Osteocyte (in vitro differentiated cells): ENCODE data around the gene FAM78B. TPM values are rescaled to one million over a fixed set of nuclear protein-coding genes. Genes with fewer than 3 reads are reported as not detected.

ENCODE experiments used
- DNase-seq: peaks from one replicate; pipeline ENCODE4 v3.0.0; 2021; ENCODE audit warnings: mixed read lengths; ENCODE audit not compliant: unreplicated experiment; ENCODE audit errors: extremely low spot score
- H3K27ac Mint-ChIP-seq: one replicate; pipeline ENCODE4 v1.8.0; 2021; ENCODE audit warnings: mild to moderate bottlenecking, mixed read lengths; ENCODE audit not compliant: unreplicated experiment
- H3K27me3 Mint-ChIP-seq: one replicate; pipeline ENCODE4 v1.8.0; 2021; ENCODE audit warnings: mixed read lengths; ENCODE audit not compliant: unreplicated experiment
- H3K36me3 Mint-ChIP-seq: one replicate; pipeline ENCODE4 v1.8.0; 2021; ENCODE audit warnings: mixed read lengths; ENCODE audit not compliant: unreplicated experiment
- H3K4me1 Mint-ChIP-seq: one replicate; pipeline ENCODE4 v1.8.0; 2021; ENCODE audit warnings: mixed read lengths; ENCODE audit not compliant: unreplicated experiment
- H3K4me3 Mint-ChIP-seq: one replicate; pipeline ENCODE4 v1.8.0; 2021; ENCODE audit warnings: mild to moderate bottlenecking, moderate library complexity, mixed read lengths; ENCODE audit not compliant: unreplicated experiment
- H3K9me3 Mint-ChIP-seq: one replicate; pipeline ENCODE4 v1.8.0; 2021; ENCODE audit warnings: mixed read lengths; ENCODE audit not compliant: unreplicated experiment
- CTCF ChIP-seq: fragments of 200-600 bp; sonication (generic); IDR thresholded peaks from 2 replicates; pipeline ENCODE4 v1.5.0; 2021; ENCODE audit warnings: antibody characterized with exemption, mild to moderate bottlenecking, moderate library complexity
- total RNA-seq: library from RNA; stranded (reverse); gene quantifications from 2 replicates; pipeline ENCODE4 v1.2.1, GENCODE V29; 2021

The FAM78B gene
- total RNA-seq, 1 donor from 2014 or later = 0.51 TPM

- no peak overlapping the region for H3K27ac Mint-ChIP-seq
- no peak for TF ChIP-seq CTCF
- H3K4me3 Mint-ChIP-seq = no peak overlapping the region
- H3K36me3 Mint-ChIP-seq = no peaks in the 10 kb centered on the region
- no peaks in the 10 kb centered on the region for H3K4me1 Mint-ChIP-seq
- no peak for DNase-seq
- H3K9me3 Mint-ChIP-seq = no peaks in the 10 kb centered on the region
- no peaks in the 10 kb centered on the region for H3K27me3 Mint-ChIP-seq
Measured at GRCh38 chr1:166184012-166184411, 17.2 kb upstream of the FAM78B start.

- no peak overlapping the region for H3K27ac Mint-ChIP-seq
- no peak for DNase-seq
- no peaks in the 10 kb centered on the region for H3K27me3 Mint-ChIP-seq
- no peak overlapping the region for H3K4me3 Mint-ChIP-seq
- H3K4me1 Mint-ChIP-seq = no peaks in the 10 kb centered on the region
- no peak for TF ChIP-seq CTCF
- no peaks in the 10 kb centered on the region for H3K36me3 Mint-ChIP-seq
- H3K9me3 Mint-ChIP-seq = no peaks in the 10 kb centered on the region
Measured at GRCh38 chr1:166182281-166182680, 15.5 kb upstream of the FAM78B start.

GRCh38 chr1:166176416-166176815, 9.6 kb upstream of the FAM78B start:
- no peak for TF ChIP-seq CTCF
- H3K27me3 Mint-ChIP-seq = no peaks in the 10 kb centered on the region
- H3K9me3 Mint-ChIP-seq = no peaks in the 10 kb centered on the region
- no peaks in the 10 kb centered on the region for H3K36me3 Mint-ChIP-seq
- no peak overlapping the region for H3K27ac Mint-ChIP-seq
- DNase-seq = no peak
- H3K4me1 Mint-ChIP-seq = no peaks in the 10 kb centered on the region
- no peak overlapping the region for H3K4me3 Mint-ChIP-seq

- TF ChIP-seq CTCF = no peak
Measured at GRCh38 chr1:166175032-166175431, 8.2 kb upstream of the FAM78B start.

GRCh38 chr1:166174108-166174507, 7.3 kb upstream of the FAM78B start:
- no peaks in the 10 kb centered on the region for H3K4me1 Mint-ChIP-seq
- no peak overlapping the region for H3K4me3 Mint-ChIP-seq
- H3K27me3 Mint-ChIP-seq = peaks cover 2% of the 10 kb centered on the region
- no peaks in the 10 kb centered on the region for H3K36me3 Mint-ChIP-seq
- no peaks in the 10 kb centered on the region for H3K9me3 Mint-ChIP-seq
- no peak overlapping the region for H3K27ac Mint-ChIP-seq
- no peak for TF ChIP-seq CTCF
- DNase-seq = no peak

More at GRCh38 chr1:166175032-166175431, 8.2 kb upstream of the FAM78B start:
- no peak overlapping the region for H3K27ac Mint-ChIP-seq
- DNase-seq = no peak
- no peak overlapping the region for H3K4me3 Mint-ChIP-seq
- H3K9me3 Mint-ChIP-seq = no peaks in the 10 kb centered on the region
- H3K27me3 Mint-ChIP-seq = peaks cover 2% of the 10 kb centered on the region
- no peaks in the 10 kb centered on the region for H3K4me1 Mint-ChIP-seq
- no peaks in the 10 kb centered on the region for H3K36me3 Mint-ChIP-seq
